Measurements from ENCODE around the gene MYL7. TPM values are rescaled to one million over a fixed set of nuclear protein-coding genes. Genes with fewer than 3 reads are reported as not detected.

Gene MYL7
- total RNA-seq, 1 experiment from 2014 or later = 5.7 TPM

DNA sequence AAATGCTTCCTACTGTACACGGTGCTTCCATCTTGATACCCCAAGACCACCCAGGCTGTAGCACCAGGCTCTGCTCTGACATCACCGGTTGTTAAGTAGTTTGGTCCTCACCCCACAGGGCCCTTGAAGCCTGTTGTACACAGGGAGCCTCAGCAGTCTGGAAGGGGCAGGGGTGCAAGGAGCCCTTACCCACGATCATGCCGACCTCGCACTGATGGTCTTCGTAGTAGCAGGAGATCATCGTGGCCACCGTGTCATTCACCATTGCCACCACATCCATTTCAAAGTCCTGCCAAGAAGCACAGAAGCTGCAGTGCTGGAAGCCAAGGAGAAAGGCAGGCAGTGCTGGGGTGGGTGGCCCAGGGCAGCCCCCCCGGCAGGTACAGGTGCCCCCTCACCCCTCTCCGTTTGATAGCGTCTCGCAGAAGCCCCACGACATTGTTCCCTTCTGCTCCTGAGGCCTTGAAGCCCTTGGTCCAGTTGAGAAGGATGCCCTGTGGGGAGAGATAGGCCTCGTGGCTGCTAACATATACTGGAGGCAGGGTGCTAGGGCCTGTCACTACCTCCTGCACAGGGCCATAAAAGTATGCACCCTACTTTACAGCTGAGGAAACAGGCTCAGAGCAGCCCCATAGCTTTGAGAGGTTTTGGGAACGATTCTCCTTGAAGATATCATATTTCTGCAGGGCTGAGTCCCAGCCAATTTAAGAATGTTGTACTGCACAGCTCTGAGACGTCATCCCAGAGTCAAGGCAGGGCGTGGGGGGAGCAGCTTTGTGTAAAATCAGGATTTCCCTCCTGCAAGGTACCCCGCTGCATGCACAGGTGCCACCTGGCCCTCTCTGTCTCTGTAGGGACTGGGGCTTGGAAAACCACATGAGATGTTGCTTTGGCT, 8.7 kb upstream of the MYL7 start:
- no peak overlapping the region for H4K8ac ChIP-seq (replicated peaks; ENCODE audit: insufficient read length, low read depth, low read length)
- peaks cover 36% of the 10 kb centered on the region for H3K27me3 Mint-ChIP-seq (ENCODE audit: low read depth)
- no peak overlapping the region for H2BK20ac ChIP-seq (ENCODE audit: low read depth, low read length, poor library complexity, severe bottlenecking)
- H3K9me3 Mint-ChIP-seq = no peaks in the 10 kb centered on the region
- H3K14ac ChIP-seq (ENCODE audit: insufficient read depth, low read length) = no peak overlapping the region
- no peaks in the 10 kb centered on the region for H3K79me2 ChIP-seq (ENCODE audit: insufficient read depth, low read length)
- H3K23me2 ChIP-seq (ENCODE audit: insufficient read length, low read depth, low read length, poor library complexity, severe bottlenecking) = peaks cover 9% of the 10 kb centered on the region
- H2BK5ac ChIP-seq (ENCODE audit: insufficient read length, low read length) = no peak overlapping the region
- no peak overlapping the region for H3K23ac ChIP-seq (ENCODE audit: insufficient read length, low read depth, low read length)
- no peak overlapping the region for H2AFZ ChIP-seq (ENCODE audit: low read length)
- H3K9me3 ChIP-seq (ENCODE audit: control insufficient read depth, low read depth, low read length) = no peaks in the 10 kb centered on the region
- H3K4me1 ChIP-seq (ENCODE audit: insufficient read depth, low read length) = no peaks in the 10 kb centered on the region
- H4K91ac ChIP-seq (ENCODE audit: insufficient read length, low read depth, low read length) = no peak overlapping the region
- H3T11ph ChIP-seq (ENCODE audit: low read length) = no peak overlapping the region
- H4K5ac ChIP-seq (ENCODE audit: insufficient read length, low read depth, low read length) = no peak overlapping the region
- no peak overlapping the region for H2BK12ac ChIP-seq (ENCODE audit: insufficient read length, low read depth, low read length)
- no peak overlapping the region for H3K4me2 ChIP-seq (ENCODE audit: insufficient read depth, insufficient read length, low read length)
- no peak overlapping the region for H3K56ac ChIP-seq (ENCODE audit: insufficient read length, low read depth, low read length)
- H4K20me1 ChIP-seq (ENCODE audit: control insufficient read depth, insufficient read depth, insufficient read length) = no peaks in the 10 kb centered on the region
- no peaks in the 10 kb centered on the region for H3K36me3 Mint-ChIP-seq (ENCODE audit: insufficient read depth in 1 of 3, low read depth in 3 of 3)
- H3K4me3 Mint-ChIP-seq = no peak overlapping the region; a peak in 1 of 5 replicates
- peaks cover 7% of the 10 kb centered on the region; the same call in 1 of the 2 replicates for H3K27me3 ChIP-seq (ENCODE audit: insufficient read depth, low read length)
- H2AK5ac ChIP-seq (ENCODE audit: insufficient read length, low read length) = no peak overlapping the region
- no peaks in the 10 kb centered on the region for H3K79me1 ChIP-seq (ENCODE audit: insufficient read depth, low read depth, low read length, poor library complexity, severe bottlenecking)
- peaks cover 14 to 27% of the 10 kb centered on the region in 2 experiments for H3K4me1 Mint-ChIP-seq
- no peak overlapping the region for H2BK15ac ChIP-seq (ENCODE audit: low read depth, low read length)
- H3K9ac ChIP-seq (ENCODE audit: extremely low read depth, insufficient read length, low read length) = no peak overlapping the region
- H3K27ac ChIP-seq (ENCODE audit: insufficient read length, low read depth, low read length) = no peak overlapping the region
- no CpG with 5 or more reads among the region's 18 CpGs for WGBS (ENCODE audit: extremely low coverage, insufficient read length, low lambda C conversion rate)
- DNase-seq = no peak
- no peak overlapping the region for H3K4ac ChIP-seq (ENCODE audit: low read depth, low read length)
- no peak overlapping the region for H3K18ac ChIP-seq (ENCODE audit: insufficient read length, low read depth, low read length)
- H2BK120ac ChIP-seq (ENCODE audit: low read depth, low read length, poor library complexity, severe bottlenecking) = no peak overlapping the region
- H3K27ac Mint-ChIP-seq = no peak overlapping the region
- TF ChIP-seq, protein P1, sequence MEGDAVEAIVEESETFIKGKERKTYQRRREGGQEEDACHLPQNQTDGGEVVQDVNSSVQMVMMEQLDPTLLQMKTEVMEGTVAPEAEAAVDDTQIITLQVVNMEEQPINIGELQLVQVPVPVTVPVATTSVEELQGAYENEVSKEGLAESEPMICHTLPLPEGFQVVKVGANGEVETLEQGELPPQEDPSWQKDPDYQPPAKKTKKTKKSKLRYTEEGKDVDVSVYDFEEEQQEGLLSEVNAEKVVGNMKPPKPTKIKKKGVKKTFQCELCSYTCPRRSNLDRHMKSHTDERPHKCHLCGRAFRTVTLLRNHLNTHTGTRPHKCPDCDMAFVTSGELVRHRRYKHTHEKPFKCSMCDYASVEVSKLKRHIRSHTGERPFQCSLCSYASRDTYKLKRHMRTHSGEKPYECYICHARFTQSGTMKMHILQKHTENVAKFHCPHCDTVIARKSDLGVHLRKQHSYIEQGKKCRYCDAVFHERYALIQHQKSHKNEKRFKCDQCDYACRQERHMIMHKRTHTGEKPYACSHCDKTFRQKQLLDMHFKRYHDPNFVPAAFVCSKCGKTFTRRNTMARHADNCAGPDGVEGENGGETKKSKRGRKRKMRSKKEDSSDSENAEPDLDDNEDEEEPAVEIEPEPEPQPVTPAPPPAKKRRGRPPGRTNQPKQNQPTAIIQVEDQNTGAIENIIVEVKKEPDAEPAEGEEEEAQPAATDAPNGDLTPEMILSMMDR (conservative IDR thresholded peaks at IDR 0.05) = no peak

All from H9 (cell line).